NCI-H1092 (cell line): Measurements from ENCODE around the gene LAMA2.

Source experiments
- DNase-seq: peaks from one replicate; lab custom pipeline; 2025; lab: John Stamatoyannopoulos, UW

Gene LAMA2

GRCh38 chr6:128882991-128883611, at the start of gene LAMA2:
Gene LAMA2, plus strand, starts transcription at chr6:128883138. Its CDS starts 108 bp downstream, at chr6:128883246.
- no peak for DNase-seq

GRCh38 chr6:128836761-128837160, 46.2 kb upstream of the LAMA2 start:
- no peak for DNase-seq

GRCh38 chr6:128841518-128841917, 41.4 kb upstream of the LAMA2 start:
- DNase-seq, result no peak

- DNase-seq, result no peak
These were observed 38.3 kb upstream of the LAMA2 start for GRCh38 chr6:128844598-128844997.

GRCh38 chr6:128847431-128848210, 35.3 kb upstream of the LAMA2 start:
- DNase-seq, result no peak

- no peak for DNase-seq
These were observed 34.6 kb upstream of the LAMA2 start for GRCh38 chr6:128848212-128848935.

GRCh38 chr6:128855581-128856085, 27.3 kb upstream of the LAMA2 start:
- DNase-seq, result no peak

- DNase-seq, result no peak
These were observed 25.1 kb upstream of the LAMA2 start for GRCh38 chr6:128857806-128858205.

- no peak for DNase-seq
These were observed 22.2 kb upstream of the LAMA2 start for GRCh38 chr6:128860782-128861181.

- no peak for DNase-seq
These were observed 19.0 kb upstream of the LAMA2 start for GRCh38 chr6:128863983-128864382.

- DNase-seq, result no peak
These were observed 12.2 kb upstream of the LAMA2 start for GRCh38 chr6:128870746-128871145.

- DNase-seq, result no peak
These were observed 8.1 kb upstream of the LAMA2 start for GRCh38 chr6:128874863-128875262.

- DNase-seq, result no peak
These were observed 378 bp upstream of the LAMA2 start for GRCh38 chr6:128882560-128882959.

GRCh38 chr6:128883906-128884305, 968 bp downstream of the LAMA2 start:
- DNase-seq, result no peak

- DNase-seq, result no peak
These were observed 2.4 kb downstream of the LAMA2 start for GRCh38 chr6:128885381-128885780.

GRCh38 chr6:128886706-128887105, 3.8 kb downstream of the LAMA2 start:
- no peak for DNase-seq

GRCh38 chr6:128888444-128889175, 5.7 kb downstream of the LAMA2 start:
- no peak for DNase-seq

GRCh38 chr6:128889870-128890269, 6.9 kb downstream of the LAMA2 start:
- no peak for DNase-seq

GRCh38 chr6:128892079-128892478, 9.1 kb downstream of the LAMA2 start:
- no peak for DNase-seq

- DNase-seq, result no peak
These were observed 16.6 kb downstream of the LAMA2 start for GRCh38 chr6:128899341-128900050.

GRCh38 chr6:128903715-128904114, 20.8 kb downstream of the LAMA2 start:
- DNase-seq, result no peak
